Esophagus muscularis mucosa (tissue), 4 donors: ENCODE results near the gene ATG4D.

Experiments
- CTCF ChIP-seq, 3 experiments: fragments of 200-600 bp in 2 of 3; fragments of 450-650 bp in 1 of 3; sonication (generic) in 2 of 3; IDR thresholded peaks; one replicate each; pipeline ENCODE4 v1.5.1; 2017 to 2019; ENCODE audit warnings: antibody characterized with exemption in 3 of 3, mild to moderate bottlenecking in 2 of 3, moderate library complexity in 1 of 3
- EP300 ChIP-seq: sonication (generic); formaldehyde crosslinking; IDR thresholded peaks from one replicate; pipeline ENCODE4 v1.6.1; 2017; ENCODE audit warnings: antibody characterized with exemption
- POLR2A ChIP-seq: fragments of 450-650 bp; IDR thresholded peaks from one replicate; pipeline ENCODE4 v1.6.1; 2017; ENCODE audit warnings: antibody characterized with exemption, moderate library complexity, mild to moderate bottlenecking, low read depth
- POLR2AphosphoS5 ChIP-seq, 2 donors: sonication (generic); formaldehyde crosslinking; IDR thresholded peaks; one replicate each; pipeline ENCODE4 v1.6.1; 2017; ENCODE audit warnings: antibody characterized with exemption in 2 of 2

GRCh38 chr19:10503002-10503789 is 40.5 kb upstream of the ATG4D start, which contains the start of gene KEAP1:
- TF ChIP-seq CTCF (IDR thresholded peaks at IDR 0.05) (no peak), POLR2AphosphoS5 (IDR thresholded peaks at IDR 0.05) (peak in 1 of 2 donors; percentile 6), POLR2A (no peak), EP300 (no peak)
